HG02884 (cell line): ENCODE data around the gene OR6Q1.

Experiments used
- ATAC-seq: cut with Tn5 transposase; IDR thresholded peaks from one replicate; pipeline ENCODE4 v1.9.1; 2021; ENCODE audit warnings: mild to moderate bottlenecking, moderate library complexity; ENCODE audit not compliant: unreplicated experiment

OR6Q1 gene

DNA sequence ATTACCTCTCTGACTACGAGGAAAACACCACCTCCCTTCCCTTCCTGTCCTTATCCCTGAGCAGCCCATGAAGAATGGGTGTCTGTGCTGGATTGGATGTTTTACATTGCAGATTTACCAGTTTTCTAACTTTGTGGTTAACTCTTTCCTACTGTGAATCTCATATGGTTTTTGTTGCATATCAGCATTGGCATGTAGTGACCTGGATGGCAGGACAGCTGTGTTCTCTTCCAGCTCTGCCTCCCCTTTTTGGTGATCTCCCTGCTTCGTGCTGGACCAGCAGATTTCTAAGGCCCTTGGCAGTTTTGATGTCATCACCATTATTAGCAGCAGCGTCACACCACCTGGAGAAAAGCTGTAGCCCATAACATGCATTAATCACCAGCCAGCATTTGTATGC lies 26.7 kb downstream of the OR6Q1 start:
- ATAC-seq = no peak

DNA sequence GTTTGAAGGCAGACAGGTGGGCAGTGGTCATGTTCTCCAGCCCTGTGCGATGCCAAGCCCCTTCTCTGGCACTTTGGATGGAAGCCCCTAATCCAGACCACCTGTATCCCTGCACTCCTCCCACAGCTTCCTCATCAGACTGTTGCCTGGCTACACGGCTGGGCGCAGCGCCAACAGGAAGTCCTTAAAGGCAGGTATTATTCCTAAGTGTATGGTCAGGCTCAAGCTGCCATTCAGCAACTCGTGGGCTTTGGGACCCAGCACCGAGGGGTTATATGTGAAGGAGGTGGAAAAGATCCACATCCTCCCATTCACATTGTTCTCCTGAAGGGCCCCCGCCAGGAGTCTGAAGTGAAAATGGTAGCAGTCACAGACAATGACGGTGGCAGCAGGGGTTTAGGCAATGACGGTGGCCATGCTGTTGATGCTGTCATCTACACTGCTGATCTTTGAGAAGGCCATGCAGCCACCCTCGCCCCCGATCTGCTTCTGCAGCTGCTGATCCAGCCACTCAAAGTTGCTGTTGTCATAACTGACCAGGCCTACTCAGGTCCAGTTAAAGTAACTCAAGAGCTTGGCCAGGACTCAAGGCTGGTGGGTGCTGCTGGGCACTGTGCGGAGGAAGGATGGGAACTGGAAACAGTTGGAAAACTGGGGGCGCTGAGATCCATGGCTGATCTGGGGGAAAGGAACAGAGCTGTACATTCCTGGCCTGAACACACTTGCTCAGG lies 27.7 kb downstream of the OR6Q1 start:
- no peak for ATAC-seq

DNA sequence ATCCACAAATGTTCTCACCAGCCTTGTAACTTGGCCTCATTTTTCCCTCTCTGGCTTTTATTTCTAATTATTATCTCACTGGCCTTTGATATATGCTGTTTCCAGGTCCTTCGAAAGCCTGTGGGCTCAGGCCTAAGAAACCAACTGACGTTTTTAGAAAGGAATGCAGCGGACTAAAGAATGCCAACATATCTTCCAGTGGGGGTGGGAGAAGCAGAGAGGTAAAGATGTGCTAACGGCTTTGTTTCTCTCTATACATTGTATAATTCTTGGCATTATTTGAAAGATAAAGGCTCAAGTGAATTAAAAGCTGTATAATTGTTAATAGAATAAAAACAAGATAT lies 28.2 kb downstream of the OR6Q1 start:
- ATAC-seq = no peak

DNA sequence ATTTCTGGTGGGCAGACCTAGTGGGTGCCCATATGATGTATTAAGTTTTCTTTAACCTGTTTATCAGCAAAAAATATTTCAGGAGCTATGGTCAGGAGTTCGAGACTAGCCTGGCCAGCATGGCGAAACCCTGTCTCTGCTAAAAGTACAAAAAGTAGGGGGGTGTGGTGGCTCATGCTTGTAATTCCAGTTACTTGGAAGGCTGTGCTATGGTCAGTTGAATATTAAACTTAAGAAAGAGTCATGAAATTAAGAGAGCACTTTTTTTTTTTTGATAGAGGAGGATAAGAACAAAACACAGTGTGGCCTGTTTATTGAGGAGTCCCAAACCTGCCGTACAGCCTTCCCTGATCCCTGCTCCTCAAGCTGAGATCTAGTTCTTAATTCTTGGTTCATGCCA lies 29.8 kb downstream of the OR6Q1 start:
- ATAC-seq = no peak

DNA sequence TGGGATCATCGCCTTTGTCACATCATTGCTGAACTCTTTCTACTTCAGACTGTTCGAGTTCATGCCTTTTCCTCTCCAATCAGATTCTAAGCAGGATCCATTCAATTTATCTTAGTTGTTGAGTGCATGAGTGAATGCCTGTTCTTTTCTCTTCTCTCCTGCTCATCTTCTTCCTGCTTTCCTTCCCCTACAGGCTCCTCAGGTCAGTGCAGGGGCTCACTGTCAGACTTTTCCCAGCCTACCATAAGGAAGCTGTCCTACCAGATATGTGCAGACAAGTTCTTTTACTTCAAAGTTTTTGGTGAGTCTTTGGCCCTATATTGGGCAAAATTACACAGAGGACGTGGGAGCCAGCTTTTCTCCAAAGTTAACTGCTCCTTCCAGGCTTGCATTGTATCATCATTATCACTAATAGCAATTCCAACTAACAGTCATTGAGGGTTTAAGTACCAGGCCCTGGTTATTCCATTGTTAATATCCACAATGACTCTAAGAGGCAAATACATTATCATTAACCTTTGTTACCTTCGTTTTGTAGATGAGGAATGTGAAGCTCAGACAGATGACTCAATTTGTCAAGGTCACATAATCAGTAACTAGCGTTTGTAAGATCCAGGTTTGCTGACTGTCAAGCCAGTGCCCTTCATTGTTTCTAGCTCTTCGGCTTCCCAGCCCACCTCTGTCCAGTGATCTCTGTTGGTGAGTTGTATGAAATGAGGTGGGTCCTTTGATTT lies 30.4 kb downstream of the OR6Q1 start:
- no peak for ATAC-seq

DNA sequence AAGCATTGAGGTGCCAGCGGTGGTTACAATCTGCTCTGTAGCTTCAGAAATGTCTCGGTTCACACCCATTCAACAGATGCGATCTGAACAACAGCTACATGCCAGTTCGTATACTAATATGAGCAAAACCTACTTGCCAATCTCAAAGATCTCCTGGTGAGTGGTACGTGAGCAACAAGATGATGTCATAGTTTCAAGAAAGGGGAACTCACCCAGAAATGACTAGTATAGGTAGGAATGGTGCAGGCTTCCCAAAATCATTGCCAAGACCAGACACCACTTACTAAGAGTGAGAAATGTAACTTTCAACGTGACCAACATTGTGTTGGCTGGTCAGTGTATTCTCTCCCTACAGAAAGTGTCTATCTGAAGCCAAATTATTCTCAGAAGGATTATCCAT lies 31.1 kb downstream of the OR6Q1 start:
- peak; percentile 34 for ATAC-seq

DNA sequence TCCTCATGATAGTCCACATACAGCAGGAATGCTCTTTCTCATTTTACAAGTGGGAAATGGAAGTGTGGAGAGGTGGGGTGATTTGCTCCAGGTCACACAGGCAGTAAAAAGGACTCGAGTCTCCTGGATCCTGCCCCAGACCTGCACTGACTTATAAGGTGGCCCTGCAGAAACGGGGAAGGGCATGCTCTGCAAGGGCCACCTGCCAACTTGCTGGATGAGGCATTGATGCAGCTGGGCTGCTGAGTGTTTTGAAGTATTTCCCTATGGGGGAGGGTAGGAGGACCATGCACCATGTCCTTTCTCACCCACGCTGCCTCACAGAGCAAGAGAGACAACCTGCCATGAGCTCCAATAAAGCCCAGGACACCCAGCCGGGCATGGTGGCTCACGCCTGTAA lies 36.9 kb downstream of the OR6Q1 start:
- ATAC-seq = no peak

DNA sequence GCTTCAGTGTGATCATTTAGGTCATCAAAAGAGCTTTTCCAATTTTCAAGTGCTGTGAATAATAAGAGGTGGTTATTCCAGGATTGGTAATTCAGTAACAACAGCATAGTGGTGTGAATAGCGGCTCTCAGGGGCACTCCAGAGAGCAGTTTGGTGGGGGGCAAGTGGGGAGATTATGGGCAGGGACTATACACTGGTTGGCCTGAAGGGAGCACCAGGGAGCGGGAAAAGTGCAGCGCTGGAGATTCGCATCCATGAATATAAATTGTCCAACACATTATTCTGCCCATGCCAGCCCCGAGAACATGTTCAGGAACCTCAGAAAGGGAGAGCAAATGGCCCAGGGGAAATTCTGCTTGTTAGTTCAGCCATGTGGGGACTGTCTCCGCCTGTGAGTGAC lies 37.9 kb downstream of the OR6Q1 start:
- no peak for ATAC-seq

DNA sequence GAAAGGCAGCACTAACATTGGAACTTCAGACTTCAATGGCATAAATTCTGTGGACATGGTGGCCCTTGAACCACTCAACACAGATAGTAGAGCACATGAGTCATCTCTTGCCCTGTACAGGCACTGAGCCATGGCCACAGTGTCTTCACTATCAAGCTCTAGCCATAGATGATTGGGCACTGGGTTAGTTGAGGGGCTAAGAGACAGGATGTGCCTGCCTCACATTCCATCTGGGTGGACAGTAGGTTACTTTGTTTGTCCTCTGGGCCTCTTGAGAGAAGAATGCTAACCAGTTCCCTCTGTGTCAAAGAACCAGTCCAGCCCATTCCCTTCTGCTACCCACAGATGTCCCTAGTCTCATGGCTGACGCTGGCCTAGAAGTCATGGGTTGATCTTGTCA lies 39.8 kb downstream of the OR6Q1 start:
- ATAC-seq = no peak

DNA sequence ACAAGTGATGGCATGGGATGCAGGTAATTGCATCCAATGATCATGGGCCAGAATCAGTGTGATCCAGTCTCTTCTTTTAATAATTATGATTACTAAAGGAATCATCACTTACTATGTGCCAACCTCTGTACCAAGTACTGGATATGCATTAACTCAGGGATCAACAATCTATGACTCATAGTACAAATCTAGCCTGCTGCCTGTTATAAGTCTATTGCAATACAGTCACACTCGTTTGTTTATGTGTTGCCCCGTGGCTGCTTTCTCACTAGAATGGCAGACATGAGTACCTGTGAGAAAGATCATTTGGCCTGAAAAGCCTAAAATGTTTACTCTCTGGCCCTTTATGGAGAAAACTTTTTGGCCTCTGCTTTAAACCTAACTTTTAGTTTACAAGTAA lies 45.0 kb downstream of the OR6Q1 start:
- no peak for ATAC-seq
